ENCODE data around the gene ZDHHC11B.
"Not testable (repeated sequence)": the region's sequence is repeated elsewhere in the genome, so short reads cannot be mapped to it uniquely, and the experiment has no call there.

DNA sequence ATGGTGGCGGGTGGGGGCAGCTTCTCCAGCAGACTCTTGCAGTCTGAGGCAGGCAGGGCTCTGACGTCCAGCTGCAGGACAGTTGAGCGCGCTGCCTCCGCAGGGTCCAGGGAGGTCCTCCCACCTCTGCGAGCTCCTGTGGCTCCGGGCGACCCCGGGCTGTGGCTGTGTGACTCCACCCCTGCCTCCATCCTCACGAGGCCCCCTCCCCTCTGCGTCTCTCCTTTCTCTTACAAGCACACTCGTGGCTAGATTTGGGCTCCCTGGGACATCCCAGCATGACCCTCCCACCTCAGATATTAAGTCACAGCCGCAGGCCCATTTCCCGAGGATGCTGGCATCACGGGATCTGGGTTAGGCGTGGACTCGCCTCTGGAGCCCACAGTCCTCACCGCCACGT lies 34.3 kb downstream of the ZDHHC11B start:
- TF ChIP-seq, protein P1, sequence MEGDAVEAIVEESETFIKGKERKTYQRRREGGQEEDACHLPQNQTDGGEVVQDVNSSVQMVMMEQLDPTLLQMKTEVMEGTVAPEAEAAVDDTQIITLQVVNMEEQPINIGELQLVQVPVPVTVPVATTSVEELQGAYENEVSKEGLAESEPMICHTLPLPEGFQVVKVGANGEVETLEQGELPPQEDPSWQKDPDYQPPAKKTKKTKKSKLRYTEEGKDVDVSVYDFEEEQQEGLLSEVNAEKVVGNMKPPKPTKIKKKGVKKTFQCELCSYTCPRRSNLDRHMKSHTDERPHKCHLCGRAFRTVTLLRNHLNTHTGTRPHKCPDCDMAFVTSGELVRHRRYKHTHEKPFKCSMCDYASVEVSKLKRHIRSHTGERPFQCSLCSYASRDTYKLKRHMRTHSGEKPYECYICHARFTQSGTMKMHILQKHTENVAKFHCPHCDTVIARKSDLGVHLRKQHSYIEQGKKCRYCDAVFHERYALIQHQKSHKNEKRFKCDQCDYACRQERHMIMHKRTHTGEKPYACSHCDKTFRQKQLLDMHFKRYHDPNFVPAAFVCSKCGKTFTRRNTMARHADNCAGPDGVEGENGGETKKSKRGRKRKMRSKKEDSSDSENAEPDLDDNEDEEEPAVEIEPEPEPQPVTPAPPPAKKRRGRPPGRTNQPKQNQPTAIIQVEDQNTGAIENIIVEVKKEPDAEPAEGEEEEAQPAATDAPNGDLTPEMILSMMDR (conservative IDR thresholded peaks at IDR 0.05; ENCODE audit: low read depth, low read length), result not testable (repeated sequence)
- not testable (repeated sequence) for TF ChIP-seq EZH2 (IDR thresholded peaks at IDR 0.05; ENCODE audit: low read length, unreplicated experiment); EZH2phosphoT487 (IDR thresholded peaks at IDR 0.05; ENCODE audit: borderline replicate concordance, low read length)
